PC-9 (cell line): ENCODE measurements around the gene ZNF672.

Source experiments
- CTCF ChIP-seq: fragments of 200-600 bp; sonication (generic); conservative IDR thresholded peaks from 2 replicates; pipeline ENCODE4 v1.6.1; 2017; ENCODE audit warnings: mixed run types, antibody characterized with exemption, mild to moderate bottlenecking, moderate library complexity
- EZH2 ChIP-seq: fragments of 200-600 bp; sonication (generic); IDR thresholded peaks from 2 replicates; pipeline ENCODE4 v1.8.0; 2017; ENCODE audit warnings: antibody characterized with exemption, low read depth

GRCh38 chr1:248891758-248892157 lies 53.7 kb downstream of the ZNF672 start:
- TF ChIP-seq EZH2 = no peak
- TF ChIP-seq CTCF = no peak
